Ovary (tissue), 9 donors: ENCODE data around the gene PKNOX1. TPM values are rescaled to one million over a fixed set of nuclear protein-coding genes. Genes with fewer than 3 reads are reported as not detected.
"Not testable (repeated sequence)": the region's sequence is repeated elsewhere in the genome, so short reads cannot be mapped to it uniquely, and the experiment has no call there.

ENCODE experiments used
- DNase-seq, 5 donors: peaks; one replicate each; pipeline ENCODE4 v3.0.0-alpha.2; 2019 to 2020
- H3K27ac ChIP-seq, 2 donors: fragments of 200-600 bp; one replicate each; pipeline versions ENCODE4 v1.5.1 to v1.8.0; 2019 to 2022
- H3K27me3 ChIP-seq: fragments of 200-600 bp; one replicate; pipeline ENCODE4 v1.8.0; 2022
- H3K36me3 ChIP-seq: fragments of 200-600 bp; sonication (generic); one replicate; pipeline ENCODE4 v1.5.1; 2019
- H3K4me1 ChIP-seq: one replicate; pipeline ENCODE4 v1.8.1; 2013; ENCODE audit warnings: mild to moderate bottlenecking, moderate library complexity; ENCODE audit not compliant: insufficient read depth
- H3K4me3 ChIP-seq: fragments of 200-600 bp; sonication (generic); one replicate; pipeline ENCODE4 v1.5.1; 2017
- H3K9me3 ChIP-seq, 2 donors: fragments of 200-600 bp in 1 of 2; sonication (generic) in 1 of 2; one replicate each; pipeline versions ENCODE4 v1.5.1 to v1.8.1; 2013 to 2019; ENCODE audit warnings: mild to moderate bottlenecking in 1 of 2, moderate library complexity in 1 of 2
- CTCF ChIP-seq, 3 donors: fragments of 450-650 bp in 2 of 3; fragments of 200-600 bp in 1 of 3; IDR thresholded peaks; one replicate each; pipeline versions ENCODE4 v1.5.1 to v1.8.0; 2016 to 2022; ENCODE audit warnings: antibody characterized with exemption in 3 of 3, mild to moderate bottlenecking in 1 of 3
- EP300 ChIP-seq: sonication (generic); formaldehyde crosslinking; IDR thresholded peaks from one replicate; pipeline ENCODE4 v1.6.1; 2017; ENCODE audit warnings: antibody characterized with exemption
- POLR2A ChIP-seq: fragments of 450-650 bp; IDR thresholded peaks from one replicate; pipeline ENCODE4 v1.6.1; 2017; ENCODE audit warnings: antibody characterized with exemption, mild to moderate bottlenecking, moderate library complexity
- WGBS, 3 donors: extraction: QIAGEN DNeasy Blood & Tissue Kit in 1 of 3; methylation state at CpG; one replicate each; pipeline versions ENCODE4 v1.1.5 to v1.1.7; 2013 to 2017; 5-methylcytosine and 5-hydroxymethylcytosine counted together
- intact Hi-C, 4 donors: fragments of 100-400 bp; cut with DNase I; formaldehyde crosslinking; loops; one replicate each; pipeline versions ENCODE4 v1.11.0 to v1.15.1; 2022 to 2023
- polyA plus RNA-seq, 2 donors: library from polyadenylated mRNA; stranded (reverse); fragments of 200-250 nt in 1 of 2; fragments of 350-450 nt in 1 of 2; fragmentation: Illumina TruSeq in 1 of 2; extraction: RNeasy Lipid Tissue Mini Kit (QIAGEN cat#74804) in 1 of 2; gene quantifications; one replicate each; pipeline ENCODE4 v1.2.3, GENCODE V29; 2013 to 2014
- total RNA-seq, 7 donors: library from RNA; depleted of rRNA in 2 of 7; stranded (reverse); fragments of >200 nt in 2 of 7; fragmentation: NEBNext Ultra II Directional in 3 of 7; extraction: Animal tissue kit (Norgen Biotek cat#: 25700) in 3 of 7; gene quantifications; one replicate each; pipeline versions ENCODE4 v1.1.0 to v1.2.4, GENCODE V29; 2016 to 2023
- donor health status: DM: no; HTN: no; CAD: no; lungs with moderate emphysema.
- donor health status: DM: no; HTN: no; CAD: no.
- donor health status: Bipolar disorder and iron deficiency.
- donor health status: DM: yes; HTN: yes; CAD: no.
- donor health status: DM: no; HTN: no; CAD: no.
- donor health status: DM: yes; HTN: yes; CAD: no.

Gene PKNOX1
- total and polyA plus RNA-seq, 9 donors = 7.0 to 50.9 (median 25.4) TPM

GRCh38 chr21:42956824-42957630, 17.3 kb upstream of the PKNOX1 start:
- Histone ChIP-seq H3K9me3 (no peaks in the 10 kb centered on the region), H3K36me3 (no peaks in the 10 kb centered on the region), H3K27me3 (no peaks in the 10 kb centered on the region), H3K27ac (no peak overlapping the region), H3K4me1 (no peaks in the 10 kb centered on the region), H3K4me3 (no peak overlapping the region)
- DNase-seq = no peak
- WGBS, 3 donors = 89 to 92% (median 90%) methylated on average over 13 of the region's 13 CpGs
- no peak for TF ChIP-seq POLR2A
- TF ChIP-seq EP300 = no peak
- no peak for TF ChIP-seq CTCF (IDR thresholded peaks at IDR 0.05)
- intact Hi-C loops = no loop called here

GRCh38 chr21:42958122-42958521, 16.2 kb upstream of the PKNOX1 start:
- H3K9me3 ChIP-seq, DNase-seq, intact Hi-C loops, H3K4me1 ChIP-seq, H3K4me3 ChIP-seq, H3K27ac ChIP-seq, H3K36me3 ChIP-seq, H3K27me3 ChIP-seq: not testable (repeated sequence)
- 74 to 88% (median 78%) methylated on average over 6 of the region's 6 CpGs for WGBS, 3 donors

- TF ChIP-seq CTCF (IDR thresholded peaks at IDR 0.05) = no peak
- TF ChIP-seq POLR2A = no peak
- TF ChIP-seq EP300 = no peak
- 55 to 66% (median 60%) methylated on average over 3 of the region's 3 CpGs for WGBS, 3 donors
- intact Hi-C loops = no loop called here
Observed at GRCh38 chr21:42959728-42960127, 14.6 kb upstream of the PKNOX1 start.

GRCh38 chr21:42962380-42963007, 11.9 kb upstream of the PKNOX1 start:
- H3K4me3 ChIP-seq = no peak overlapping the region
- no peaks in the 10 kb centered on the region for H3K27me3 ChIP-seq
- no peaks in the 10 kb centered on the region for H3K4me1 ChIP-seq
- DNase-seq = no peak
- intact Hi-C loops = no loop called here
- WGBS, 3 donors = 68 to 74% (median 70%) methylated on average over 4 to 6 of the region's 6 CpGs
- no peaks in the 10 kb centered on the region for H3K9me3 ChIP-seq
- TF ChIP-seq POLR2A (no peak), CTCF (IDR thresholded peaks at IDR 0.05) (no peak), EP300 (no peak)
- no peak overlapping the region for H3K27ac ChIP-seq
- H3K36me3 ChIP-seq = no peaks in the 10 kb centered on the region

More at GRCh38 chr21:42959728-42960127, 14.6 kb upstream of the PKNOX1 start:
- no peaks in the 10 kb centered on the region for H3K36me3 ChIP-seq
- no peak overlapping the region for H3K27ac ChIP-seq
- no peaks in the 10 kb centered on the region for H3K4me1 ChIP-seq
- DNase-seq = no peak
- H3K27me3 ChIP-seq = no peaks in the 10 kb centered on the region
- H3K4me3 ChIP-seq = no peak overlapping the region
- no peaks in the 10 kb centered on the region for H3K9me3 ChIP-seq

GRCh38 chr21:42964086-42964485, 10.3 kb upstream of the PKNOX1 start:
- WGBS, 3 donors = 85 to 94% (median 94%) methylated on average over 9 of the region's 9 CpGs
- intact Hi-C loops = no loop called here
- no peaks in the 10 kb centered on the region for H3K27me3 ChIP-seq
- TF ChIP-seq EP300 (no peak), CTCF (IDR thresholded peaks at IDR 0.05) (no peak), POLR2A (no peak)
- DNase-seq = no peak
- no peak overlapping the region for H3K4me3 ChIP-seq
- H3K27ac ChIP-seq = no peak overlapping the region
- no peaks in the 10 kb centered on the region for H3K4me1 ChIP-seq
- H3K9me3 ChIP-seq = no peaks in the 10 kb centered on the region
- H3K36me3 ChIP-seq = no peaks in the 10 kb centered on the region
